ENCODE results near the gene KCNA2. TPM values are rescaled to one million over a fixed set of nuclear protein-coding genes. Genes with fewer than 3 reads are reported as not detected.

The KCNA2 gene
- polyA plus RNA-seq, 1 of the 3 experiments (the other 2 are of a cell fraction), result not detected

GRCh38 chr1:110588486-110588885 is 17.7 kb downstream of the KCNA2 start:
- Histone ChIP-seq H3K27ac (ENCODE audit: low read depth in 2 of 2, low read length in 1 of 2) (no peak overlapping the region), H3K9ac (no peak overlapping the region), H3K9me3 (no peaks in the 10 kb centered on the region), H3K27me3 (ENCODE audit: insufficient read depth) (0 out of 2 replicates have a peak, but pooled peaks cover 5% of the 10 kb centered on the region), H3K4me3 (ENCODE audit: low read depth in 2 of 2, low read length in 1 of 2) (no peak overlapping the region), H3K9me2 (no peaks in the 10 kb centered on the region), H3F3A (replicated peaks; ENCODE audit: insufficient read depth) (no peaks in the 10 kb centered on the region), H3K4me1 (ENCODE audit: control insufficient read depth in 1 of 2, insufficient read depth in 2 of 2, low read depth in 1 of 2, low read length in 1 of 2) (no peaks in the 10 kb centered on the region), H3K79me2 (ENCODE audit: insufficient read depth) (no peaks in the 10 kb centered on the region), H2AFZ (ENCODE audit: low read depth) (no peak overlapping the region), H4K20me1 (ENCODE audit: insufficient read depth) (no peaks in the 10 kb centered on the region), H3K4me2 (no peak overlapping the region), H3K36me3 (replicated peaks in 1 of 2; ENCODE audit: control insufficient read depth in 1 of 2, insufficient read depth in 2 of 2, low read length in 1 of 2) (no peaks in the 10 kb centered on the region)
- POLR2A ChIA-PET, result no interaction called here
- 6% methylated on average over 1 of the region's 1 CpG for WGBS (ENCODE audit: low lambda C conversion rate)
- DNase-seq, result no peak
- TF ChIP-seq TEAD4 (IDR thresholded peaks at IDR 0.05; ENCODE audit: borderline replicate concordance, insufficient read depth) (no peak), POLR2AphosphoS5 (IDR thresholded peaks at IDR 0.05; ENCODE audit: low read depth, low read length) (no peak), GATA2 (CRISPR knock-in tag; IDR thresholded peaks at IDR 0.05) (no peak), MAX (IDR thresholded peaks at IDR 0.05; ENCODE audit: low read depth) (no peak), RCOR1 (IDR thresholded peaks at IDR 0.05; ENCODE audit: low read length) (no peak), ZBTB33 (IDR thresholded peaks at IDR 0.05; ENCODE audit: borderline replicate concordance, low read depth) (no peak), TAF1 (IDR thresholded peaks at IDR 0.05; ENCODE audit: borderline replicate concordance, low read depth, low read length) (no peak), GABPA (IDR thresholded peaks at IDR 0.05; ENCODE audit: low read depth) (no peak), SIN3A (IDR thresholded peaks at IDR 0.05; ENCODE audit: borderline replicate concordance, low read depth, low read length) (no peak), FOXJ3 (CRISPR knock-in tag; IDR thresholded peaks at IDR 0.05) (no peak), NRF1 (IDR thresholded peaks at IDR 0.05; ENCODE audit: low read depth, low read length) (no peak)
- CTCF ChIA-PET, result interaction anchor here (0.8 to 2.2 kb wide), 3 partner anchors 18 to 42 kb away, joined by 3 to 5 read pairs (median 4); partner anchors contain the start of gene KCNA2

- 0 out of 2 replicates have a peak, but pooled peaks cover 5% of the 10 kb centered on the region for H3K27me3 ChIP-seq (ENCODE audit: insufficient read depth)
- DNase-seq, result no peak
- H3K9me2 ChIP-seq, result no peaks in the 10 kb centered on the region
- no peak overlapping the region for H3K9ac ChIP-seq
- no peaks in the 10 kb centered on the region for H4K20me1 ChIP-seq (ENCODE audit: insufficient read depth)
- H3F3A ChIP-seq (replicated peaks; ENCODE audit: insufficient read depth), result no peaks in the 10 kb centered on the region
- ChIA-PET CTCF (interaction anchor here (0.7 to 2.2 kb wide), 4 partner anchors 19 to 32 kb away, joined by 3 to 5 read pairs (median 4); partner anchors contain the start of gene KCNA2), POLR2A (no interaction called here)
- H3K36me3 ChIP-seq (replicated peaks in 1 of 2; ENCODE audit: control insufficient read depth in 1 of 2, insufficient read depth in 2 of 2, low read length in 1 of 2), result no peaks in the 10 kb centered on the region
- no peak overlapping the region for H3K4me2 ChIP-seq
- H3K27ac ChIP-seq (ENCODE audit: low read depth in 2 of 2, low read length in 1 of 2), result no peak overlapping the region
- TF ChIP-seq PBX3 (IDR thresholded peaks at IDR 0.05) (no peak), FOXJ3 (CRISPR knock-in tag; IDR thresholded peaks at IDR 0.05) (no peak), MEF2A (IDR thresholded peaks at IDR 0.05; ENCODE audit: borderline replicate concordance, low read depth) (no peak), USF1 (IDR thresholded peaks at IDR 0.05; ENCODE audit: borderline replicate concordance, low read depth) (no peak), JUND (IDR thresholded peaks at IDR 0.05) (no peak), RAD21 (IDR thresholded peaks at IDR 0.05; ENCODE audit: low read length) (no peak), SMC3 (IDR thresholded peaks at IDR 0.05; ENCODE audit: low read depth, low read length) (no peak)
- 16% methylated on average over 4 of the region's 4 CpGs for WGBS (ENCODE audit: low lambda C conversion rate)
- no peaks in the 10 kb centered on the region for H3K9me3 ChIP-seq
- H3K79me2 ChIP-seq (ENCODE audit: insufficient read depth), result no peaks in the 10 kb centered on the region
- no peak overlapping the region for H3K4me3 ChIP-seq (ENCODE audit: low read depth in 2 of 2, low read length in 1 of 2)
- no peaks in the 10 kb centered on the region for H3K4me1 ChIP-seq (ENCODE audit: control insufficient read depth in 1 of 2, insufficient read depth in 2 of 2, low read depth in 1 of 2, low read length in 1 of 2)
- no peak overlapping the region for H2AFZ ChIP-seq (ENCODE audit: low read depth)
These were observed 18.3 kb downstream of the KCNA2 start for GRCh38 chr1:110587906-110588305.

Measured in SK-N-SH (cell line).